Stimulated activated CD8-positive, alpha-beta memory T cell treated with anti-CD3 and anti-CD28 coated beads, Interleukin-15, amount 100 ng/mL, for 24 hours (primary cell): ENCODE data around the gene L1TD1.
"Not testable (repeated sequence)": the region's sequence is repeated elsewhere in the genome, so short reads cannot be mapped to it uniquely, and the experiment has no call there.

Experiments
- DNase-seq: peaks from one replicate; pipeline ENCODE4 v3.0.0-alpha.2; 2020; ENCODE audit warnings: low read depth

Gene L1TD1

GRCh38 chr1:62194651-62195544, at the start of gene L1TD1:
L1TD1 (plus strand) TSS chr1:62194849; CDS start chr1:62206629, 11,780 bp downstream.
- DNase-seq = no peak

GRCh38 chr1:62159940-62160348, 34.7 kb upstream of the L1TD1 start:
- DNase-seq = no peak

- no peak for DNase-seq
These were observed 32.9 kb upstream of the L1TD1 start for GRCh38 chr1:62161711-62162110.

GRCh38 chr1:62170380-62170779, 24.3 kb upstream of the L1TD1 start:
- DNase-seq = not testable (repeated sequence)

- DNase-seq = no peak
These were observed 19.0 kb upstream of the L1TD1 start for GRCh38 chr1:62175568-62176179.

- DNase-seq = no peak
These were observed 17.9 kb upstream of the L1TD1 start for GRCh38 chr1:62176597-62177312.

- DNase-seq = no peak
These were observed 17.0 kb upstream of the L1TD1 start for GRCh38 chr1:62177621-62178020.

- no peak for DNase-seq
These were observed 16.3 kb upstream of the L1TD1 start for GRCh38 chr1:62178372-62178771.

GRCh38 chr1:62180054-62180453, 14.6 kb upstream of the L1TD1 start:
- not testable (repeated sequence) for DNase-seq

- DNase-seq = no peak
These were observed 14.0 kb upstream of the L1TD1 start for GRCh38 chr1:62180639-62181038.

- DNase-seq = no peak
These were observed 13.1 kb upstream of the L1TD1 start for GRCh38 chr1:62181532-62181931.

GRCh38 chr1:62182157-62182556, 12.5 kb upstream of the L1TD1 start:
- DNase-seq = not testable (repeated sequence)

GRCh38 chr1:62183164-62184020, 11.3 kb upstream of the L1TD1 start:
- not testable (repeated sequence) for DNase-seq

- no peak for DNase-seq
These were observed 10.3 kb upstream of the L1TD1 start for GRCh38 chr1:62184336-62184735.

GRCh38 chr1:62185233-62185632, 9.4 kb upstream of the L1TD1 start:
- DNase-seq = not testable (repeated sequence)

- DNase-seq = no peak
These were observed 9.0 kb upstream of the L1TD1 start for GRCh38 chr1:62185677-62186076.

- DNase-seq = no peak
These were observed 7.1 kb upstream of the L1TD1 start for GRCh38 chr1:62187548-62187947.

GRCh38 chr1:62188111-62188510, 6.5 kb upstream of the L1TD1 start:
- no peak for DNase-seq

GRCh38 chr1:62196086-62196690, 1.5 kb downstream of the L1TD1 start:
- no peak for DNase-seq

GRCh38 chr1:62198069-62198780, 3.6 kb downstream of the L1TD1 start:
- DNase-seq = no peak

- no peak for DNase-seq
These were observed 4.1 kb downstream of the L1TD1 start for GRCh38 chr1:62198781-62199125.
